ENCODE results near the gene MRPS10. TPM values are rescaled to one million over a fixed set of nuclear protein-coding genes. Genes with fewer than 3 reads are reported as not detected.
"Not testable (repeated sequence)": the region's sequence is repeated elsewhere in the genome, so short reads cannot be mapped to it uniquely, and the experiment has no call there.

Gene MRPS10
- polyA plus RNA-seq, 1 of the 3 experiments (the other 2 are of a cell fraction): 29.8 TPM

DNA sequence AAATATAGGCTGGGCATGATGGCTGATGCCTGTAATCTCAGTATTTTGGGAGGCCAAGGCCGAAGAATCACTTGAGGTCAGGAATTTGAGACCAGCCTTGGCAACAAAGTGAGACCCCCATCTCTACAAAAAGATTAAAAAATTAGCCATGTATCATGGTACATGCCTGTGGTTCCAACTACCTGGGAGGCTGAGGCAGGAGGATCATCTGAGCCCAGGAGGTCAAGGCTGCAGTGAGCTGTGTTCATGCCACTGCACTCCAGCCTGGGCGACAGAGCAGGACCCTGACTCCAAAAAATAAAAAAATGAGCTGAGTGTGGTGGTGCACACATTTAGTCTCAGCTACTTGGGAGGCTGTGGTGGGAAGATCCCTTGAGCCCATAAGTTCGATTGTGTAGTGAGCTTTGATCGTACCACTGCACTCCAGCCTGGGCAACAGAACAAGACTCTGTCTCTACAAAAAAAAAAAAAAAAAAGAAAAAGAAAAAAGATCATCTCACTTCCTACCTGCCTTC lies 12.8 kb downstream of the MRPS10 start (continued):
- TF ChIP-seq, protein P1, sequence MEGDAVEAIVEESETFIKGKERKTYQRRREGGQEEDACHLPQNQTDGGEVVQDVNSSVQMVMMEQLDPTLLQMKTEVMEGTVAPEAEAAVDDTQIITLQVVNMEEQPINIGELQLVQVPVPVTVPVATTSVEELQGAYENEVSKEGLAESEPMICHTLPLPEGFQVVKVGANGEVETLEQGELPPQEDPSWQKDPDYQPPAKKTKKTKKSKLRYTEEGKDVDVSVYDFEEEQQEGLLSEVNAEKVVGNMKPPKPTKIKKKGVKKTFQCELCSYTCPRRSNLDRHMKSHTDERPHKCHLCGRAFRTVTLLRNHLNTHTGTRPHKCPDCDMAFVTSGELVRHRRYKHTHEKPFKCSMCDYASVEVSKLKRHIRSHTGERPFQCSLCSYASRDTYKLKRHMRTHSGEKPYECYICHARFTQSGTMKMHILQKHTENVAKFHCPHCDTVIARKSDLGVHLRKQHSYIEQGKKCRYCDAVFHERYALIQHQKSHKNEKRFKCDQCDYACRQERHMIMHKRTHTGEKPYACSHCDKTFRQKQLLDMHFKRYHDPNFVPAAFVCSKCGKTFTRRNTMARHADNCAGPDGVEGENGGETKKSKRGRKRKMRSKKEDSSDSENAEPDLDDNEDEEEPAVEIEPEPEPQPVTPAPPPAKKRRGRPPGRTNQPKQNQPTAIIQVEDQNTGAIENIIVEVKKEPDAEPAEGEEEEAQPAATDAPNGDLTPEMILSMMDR (IDR thresholded peaks at IDR 0.05): no peak

DNA sequence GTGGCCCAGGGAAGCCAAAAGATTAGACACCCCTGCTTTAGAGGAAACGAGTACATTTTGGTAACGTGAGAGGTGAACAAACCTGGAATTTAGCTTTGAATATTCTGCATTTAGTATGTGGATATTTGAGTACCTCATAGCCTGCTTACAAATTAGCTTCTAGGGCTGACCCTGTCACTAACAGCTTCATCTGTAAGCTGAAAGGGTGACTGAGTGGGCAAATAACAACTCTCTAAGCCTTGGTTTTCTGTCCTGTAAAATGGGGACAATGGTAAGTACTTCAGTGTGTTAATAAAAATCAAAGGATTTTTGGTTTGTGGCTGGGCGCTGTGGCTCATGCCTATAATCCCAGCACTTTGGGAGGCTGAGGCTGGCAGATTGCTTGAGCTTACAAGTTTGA lies 14.5 kb downstream of the MRPS10 start:
- TF ChIP-seq JUND (IDR thresholded peaks at IDR 0.05): no peak
- TF ChIP-seq FOSL2 (IDR thresholded peaks at IDR 0.05; ENCODE audit: borderline replicate concordance, low read depth): no peak
- no peak for TF ChIP-seq NFIC (IDR thresholded peaks at IDR 0.05; ENCODE audit: borderline replicate concordance)
- TF ChIP-seq, protein P2, sequence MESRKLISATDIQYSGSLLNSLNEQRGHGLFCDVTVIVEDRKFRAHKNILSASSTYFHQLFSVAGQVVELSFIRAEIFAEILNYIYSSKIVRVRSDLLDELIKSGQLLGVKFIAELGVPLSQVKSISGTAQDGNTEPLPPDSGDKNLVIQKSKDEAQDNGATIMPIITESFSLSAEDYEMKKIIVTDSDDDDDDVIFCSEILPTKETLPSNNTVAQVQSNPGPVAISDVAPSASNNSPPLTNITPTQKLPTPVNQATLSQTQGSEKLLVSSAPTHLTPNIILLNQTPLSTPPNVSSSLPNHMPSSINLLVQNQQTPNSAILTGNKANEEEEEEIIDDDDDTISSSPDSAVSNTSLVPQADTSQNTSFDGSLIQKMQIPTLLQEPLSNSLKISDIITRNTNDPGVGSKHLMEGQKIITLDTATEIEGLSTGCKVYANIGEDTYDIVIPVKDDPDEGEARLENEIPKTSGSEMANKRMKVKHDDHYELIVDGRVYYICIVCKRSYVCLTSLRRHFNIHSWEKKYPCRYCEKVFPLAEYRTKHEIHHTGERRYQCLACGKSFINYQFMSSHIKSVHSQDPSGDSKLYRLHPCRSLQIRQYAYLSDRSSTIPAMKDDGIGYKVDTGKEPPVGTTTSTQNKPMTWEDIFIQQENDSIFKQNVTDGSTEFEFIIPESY (IDR thresholded peaks at IDR 0.05; ENCODE audit: borderline replicate concordance, low read depth): no peak
- TF ChIP-seq RAD21 (IDR thresholded peaks at IDR 0.05; ENCODE audit: low read length): no peak
- TF ChIP-seq RXRA (IDR thresholded peaks at IDR 0.05; ENCODE audit: borderline replicate concordance, low read depth): no peak
- TF ChIP-seq POLR2AphosphoS5 (IDR thresholded peaks at IDR 0.05; ENCODE audit: low read depth, low read length): no peak
- TF ChIP-seq, protein P3, sequence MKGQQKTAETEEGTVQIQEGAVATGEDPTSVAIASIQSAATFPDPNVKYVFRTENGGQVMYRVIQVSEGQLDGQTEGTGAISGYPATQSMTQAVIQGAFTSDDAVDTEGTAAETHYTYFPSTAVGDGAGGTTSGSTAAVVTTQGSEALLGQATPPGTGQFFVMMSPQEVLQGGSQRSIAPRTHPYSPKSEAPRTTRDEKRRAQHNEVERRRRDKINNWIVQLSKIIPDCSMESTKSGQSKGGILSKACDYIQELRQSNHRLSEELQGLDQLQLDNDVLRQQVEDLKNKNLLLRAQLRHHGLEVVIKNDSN (IDR thresholded peaks at IDR 0.05; ENCODE audit: borderline replicate concordance, low read depth): no peak
- TF ChIP-seq TCF12 (IDR thresholded peaks at IDR 0.05): no peak
- no peak overlapping the region for H2AFZ ChIP-seq (ENCODE audit: low read depth)
- H3K4me3 ChIP-seq (ENCODE audit: low read depth in 2 of 2, low read length in 1 of 2): no peak overlapping the region
- H3K4me2 ChIP-seq: no peak overlapping the region
- no peaks in the 10 kb centered on the region for H3K79me2 ChIP-seq (ENCODE audit: insufficient read depth)
- no peaks in the 10 kb centered on the region for H3K9me3 ChIP-seq
- H3K27me3 ChIP-seq (ENCODE audit: insufficient read depth): no peaks in the 10 kb centered on the region
- no peaks in the 10 kb centered on the region for H3K9me2 ChIP-seq
- H3K36me3 ChIP-seq (replicated peaks in 1 of 2; ENCODE audit: control insufficient read depth in 1 of 2, insufficient read depth in 2 of 2, low read length in 1 of 2): peaks cover 10 to 32% of the 10 kb centered on the region in 2 experiments
- peaks cover 61% of the 10 kb centered on the region for H3F3A ChIP-seq (replicated peaks; ENCODE audit: insufficient read depth)
- no peak for DNase-seq
- H4K20me1 ChIP-seq (ENCODE audit: insufficient read depth): peaks cover 4% of the 10 kb centered on the region; the same call in 1 of the 2 replicates
- ChIA-PET POLR2A (no interaction called here), CTCF (interaction anchor here (1.0 to 5.2 kb wide), 2 partner anchors 12 to 344 kb away, joined by 3 to 29 read pairs; no protein-coding TSS in a partner anchor)
- peaks cover 0 to 19% of the 10 kb centered on the region in 2 experiments; a peak in 3 of 4 replicates for H3K4me1 ChIP-seq (ENCODE audit: control insufficient read depth in 1 of 2, insufficient read depth in 2 of 2, low read depth in 1 of 2, low read length in 1 of 2)
- 96% methylated on average over 3 of the region's 3 CpGs for WGBS (ENCODE audit: low lambda C conversion rate)
- H3K9ac ChIP-seq: no peak overlapping the region
- peak overlapping the region in 1 of 2 experiments; percentile 41; a peak in 1 of 4 replicates for H3K27ac ChIP-seq (ENCODE audit: low read depth in 2 of 2, low read length in 1 of 2)

DNA sequence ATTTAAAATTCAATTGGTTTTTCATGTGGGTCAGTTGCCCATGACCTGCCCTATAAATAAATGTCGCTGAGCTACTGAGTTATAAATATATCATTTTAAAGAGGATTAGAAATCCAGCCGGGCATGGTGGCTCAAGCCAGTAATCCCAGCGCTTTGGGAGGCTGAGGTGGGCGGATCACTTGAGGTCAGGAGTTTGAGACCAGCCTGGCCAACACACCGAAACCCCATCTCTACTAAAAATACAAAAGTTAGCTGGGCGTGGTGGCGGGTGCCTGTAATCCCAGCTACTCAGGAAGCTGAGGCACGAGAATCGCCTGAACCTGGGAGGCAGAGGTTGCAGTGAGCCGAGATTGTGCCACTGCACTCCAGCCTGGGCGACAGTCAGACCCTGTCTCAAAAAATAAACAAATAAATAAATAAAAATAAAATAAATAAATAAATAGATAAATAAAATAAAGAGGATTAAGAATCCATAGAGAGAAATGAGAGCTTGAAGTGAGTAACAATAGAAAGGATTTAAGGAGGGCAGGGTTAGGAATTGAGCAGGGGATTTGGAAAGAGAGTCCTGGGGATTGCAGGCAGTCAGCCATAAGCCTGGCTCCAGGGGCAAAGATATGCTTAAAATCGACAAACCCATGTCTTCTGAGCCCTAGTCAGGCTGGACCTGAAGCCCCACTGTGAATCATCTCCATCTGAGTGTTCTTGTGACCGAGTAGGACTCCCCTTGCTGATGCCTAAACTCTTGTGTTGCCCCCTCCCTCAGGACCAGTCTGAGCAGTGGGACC lies 15.3 kb downstream of the MRPS10 start:
- H3K27me3 ChIP-seq (ENCODE audit: insufficient read depth); H3K79me2 ChIP-seq (ENCODE audit: insufficient read depth); H3K9me3 ChIP-seq; H2AFZ ChIP-seq (ENCODE audit: low read depth); H4K20me1 ChIP-seq (ENCODE audit: insufficient read depth); DNase-seq; H3K9me2 ChIP-seq; H3K4me3 ChIP-seq (ENCODE audit: low read depth in 2 of 2, low read length in 1 of 2); POLR2A ChIA-PET; H3K4me2 ChIP-seq; H3K9ac ChIP-seq: not testable (repeated sequence)
- H3K4me1 ChIP-seq (ENCODE audit: control insufficient read depth in 1 of 2, insufficient read depth in 2 of 2, low read depth in 1 of 2, low read length in 1 of 2): peaks cover 0 to 24% of the 10 kb centered on the region in 2 experiments; a peak in 3 of 4 replicates
- peaks cover 69% of the 10 kb centered on the region for H3F3A ChIP-seq (replicated peaks; ENCODE audit: insufficient read depth)
- CTCF ChIA-PET: interaction anchor here (5.2 kb wide), 1 partner anchor 12 kb away, joined by 29 read pairs; no protein-coding TSS in a partner anchor
- H3K27ac ChIP-seq (ENCODE audit: low read depth in 2 of 2, low read length in 1 of 2): peak overlapping the region in 1 of 2 experiments; percentile 94; a peak in 2 of 4 replicates
- WGBS (ENCODE audit: low lambda C conversion rate): 86% methylated on average over 13 of the region's 13 CpGs
- peaks cover 5 to 24% of the 10 kb centered on the region in 2 experiments for H3K36me3 ChIP-seq (replicated peaks in 1 of 2; ENCODE audit: control insufficient read depth in 1 of 2, insufficient read depth in 2 of 2, low read length in 1 of 2)

Measured in SK-N-SH (cell line).